Astrocyte (in vitro differentiated cells and primary cell): ENCODE data around the gene ZNF462. TPM values are rescaled to one million over a fixed set of nuclear protein-coding genes. Genes with fewer than 3 reads are reported as not detected.

Experiments
- DNase-seq: peaks from one replicate; pipeline ENCODE4 v3.0.0-alpha.2; 2010; ENCODE audit warnings: low read depth
- FAIRE-seq: peaks from 2 replicates; lab custom pipeline; 2011; peaks lifted over from hg19 to GRCh38; lab: Jason Lieb, UNC
- H2AFZ ChIP-seq: 2 replicates; pipeline ENCODE4 v1.6.0; 2012; ENCODE audit warnings: low read depth, low read length, inconsistent platforms
- H3K27ac ChIP-seq: 2 replicates; pipeline ENCODE4 v1.5.1; 2011; ENCODE audit warnings: low read depth, low read length, inconsistent platforms
- H3K27me3 ChIP-seq: 2 replicates; pipeline ENCODE4 v1.6.0; 2011; ENCODE audit warnings: low read length, inconsistent platforms; ENCODE audit not compliant: insufficient read depth
- H3K36me3 ChIP-seq: 2 replicates; pipeline ENCODE4 v1.5.1; 2011; ENCODE audit warnings: low read length, inconsistent platforms; ENCODE audit not compliant: insufficient read depth
- H3K4me1 ChIP-seq: 2 replicates; pipeline ENCODE4 v1.5.1; 2011; ENCODE audit warnings: low read length, inconsistent platforms; ENCODE audit not compliant: insufficient read depth
- H3K4me2 ChIP-seq: 2 replicates; pipeline ENCODE4 v1.6.0; 2012; ENCODE audit warnings: low read length, inconsistent platforms
- H3K4me3 ChIP-seq: 2 replicates; pipeline ENCODE4 v1.5.1; 2011; ENCODE audit warnings: low read depth, mild to moderate bottlenecking, low read length, inconsistent platforms; ENCODE audit not compliant: insufficient read depth
- H3K79me2 ChIP-seq: 2 replicates; pipeline ENCODE4 v1.6.0; 2012; ENCODE audit warnings: mild to moderate bottlenecking, low read length, inconsistent platforms; ENCODE audit not compliant: insufficient read depth
- H3K9ac ChIP-seq: 2 replicates; pipeline ENCODE4 v1.6.0; 2012; ENCODE audit warnings: mild to moderate bottlenecking, low read length, inconsistent platforms
- H3K9me3 ChIP-seq: 2 replicates; pipeline ENCODE4 v1.5.1; 2012; ENCODE audit warnings: low read depth, mild to moderate bottlenecking, low read length, inconsistent platforms; ENCODE audit not compliant: insufficient read depth
- H4K20me1 ChIP-seq: 2 replicates; pipeline ENCODE4 v1.6.0; 2012; ENCODE audit warnings: low read length, inconsistent platforms; ENCODE audit not compliant: insufficient read depth
- H3K27ac Mint-ChIP-seq: one replicate; pipeline ENCODE4 v1.8.0; 2021; ENCODE audit warnings: mild to moderate bottlenecking, mixed read lengths; ENCODE audit not compliant: unreplicated experiment
- H3K27me3 Mint-ChIP-seq: one replicate; pipeline ENCODE4 v1.8.0; 2021; ENCODE audit warnings: low read depth, mixed read lengths; ENCODE audit not compliant: unreplicated experiment
- H3K36me3 Mint-ChIP-seq: one replicate; pipeline ENCODE4 v1.8.0; 2021; ENCODE audit warnings: low read depth, mixed read lengths; ENCODE audit not compliant: unreplicated experiment
- H3K4me1 Mint-ChIP-seq: one replicate; pipeline ENCODE4 v1.8.0; 2021; ENCODE audit warnings: low read depth, mixed read lengths; ENCODE audit not compliant: unreplicated experiment
- H3K4me3 Mint-ChIP-seq: one replicate; pipeline ENCODE4 v1.8.0; 2021; ENCODE audit warnings: mild to moderate bottlenecking, moderate library complexity, mixed read lengths; ENCODE audit not compliant: unreplicated experiment
- H3K9me3 Mint-ChIP-seq: one replicate; pipeline ENCODE4 v1.8.0; 2021; ENCODE audit warnings: mild to moderate bottlenecking, mixed read lengths; ENCODE audit not compliant: unreplicated experiment
- CTCF ChIP-seq: IDR thresholded peaks from 2 replicates; pipeline ENCODE4 v1.5.1; 2011; ENCODE audit warnings: low read depth, mild to moderate bottlenecking, inconsistent platforms, low read length, moderate library complexity; ENCODE audit not compliant: insufficient read depth
- EZH2 ChIP-seq: IDR thresholded peaks from 2 replicates; pipeline ENCODE4 v1.6.1; 2012; ENCODE audit warnings: mild to moderate bottlenecking, low read length, inconsistent platforms; ENCODE audit not compliant: insufficient read depth
- total RNA-seq: library from RNA; stranded (reverse); gene quantifications from 2 replicates; pipeline ENCODE4 v1.2.1, GENCODE V29; 2021

Gene ZNF462
- total RNA-seq, 1 donor from 2014 or later: 126 TPM

- Histone ChIP-seq H3K27me3 (no peaks in the 10 kb centered on the region), H3K4me1 (no peaks in the 10 kb centered on the region), H3K27ac (no peak overlapping the region), H3K9me3 (no peaks in the 10 kb centered on the region), H3K36me3 (no peaks in the 10 kb centered on the region), H3K9ac (no peak overlapping the region), H2AFZ (no peak overlapping the region), H3K4me3 (no peak overlapping the region), H4K20me1 (peaks cover 52% of the 10 kb centered on the region), H3K79me2 (peaks cover 96% of the 10 kb centered on the region), H3K4me2 (no peak overlapping the region)
- no peak for FAIRE-seq
- DNase-seq: no peak
- H3K9me3 Mint-ChIP-seq: no peaks in the 10 kb centered on the region
- H3K36me3 Mint-ChIP-seq: peaks cover 5% of the 10 kb centered on the region
- peak overlapping the region; percentile 36 for H3K27ac Mint-ChIP-seq
- TF ChIP-seq CTCF: no peak
- no peak for TF ChIP-seq EZH2
- H3K4me3 Mint-ChIP-seq: no peak overlapping the region
- H3K27me3 Mint-ChIP-seq: no peaks in the 10 kb centered on the region
- H3K4me1 Mint-ChIP-seq: peaks cover 78% of the 10 kb centered on the region
Observed at GRCh38 chr9:106872641-106873040, 9.7 kb downstream of the ZNF462 start.

GRCh38 chr9:106874031-106874430 is 11.1 kb downstream of the ZNF462 start:
- Mint-ChIP-seq H3K27me3 (no peaks in the 10 kb centered on the region), H3K4me3 (no peak overlapping the region), H3K9me3 (no peaks in the 10 kb centered on the region), H3K36me3 (peaks cover 5% of the 10 kb centered on the region), H3K27ac (peak overlapping the region; percentile 67), H3K4me1 (peaks cover 77% of the 10 kb centered on the region)
- peaks cover 95% of the 10 kb centered on the region for H3K79me2 ChIP-seq
- H4K20me1 ChIP-seq: peaks cover 46% of the 10 kb centered on the region
- H3K36me3 ChIP-seq: no peaks in the 10 kb centered on the region
- no peak overlapping the region for H2AFZ ChIP-seq
- H3K4me1 ChIP-seq: peaks cover 7% of the 10 kb centered on the region
- H3K4me3 ChIP-seq: no peak overlapping the region
- H3K4me2 ChIP-seq: no peak overlapping the region
- TF ChIP-seq EZH2 (no peak), CTCF (no peak)
- no peak for DNase-seq
- H3K27me3 ChIP-seq: no peaks in the 10 kb centered on the region
- no peaks in the 10 kb centered on the region for H3K9me3 ChIP-seq
- FAIRE-seq: no peak
- no peak overlapping the region for H3K27ac ChIP-seq
- H3K9ac ChIP-seq: no peak overlapping the region

- Histone ChIP-seq H3K27me3 (no peaks in the 10 kb centered on the region), H3K27ac (no peak overlapping the region), H4K20me1 (peaks cover 45% of the 10 kb centered on the region), H2AFZ (no peak overlapping the region), H3K4me2 (no peak overlapping the region), H3K9ac (no peak overlapping the region), H3K9me3 (no peaks in the 10 kb centered on the region), H3K36me3 (no peaks in the 10 kb centered on the region), H3K4me3 (no peak overlapping the region), H3K79me2 (peaks cover 94% of the 10 kb centered on the region), H3K4me1 (peaks cover 10% of the 10 kb centered on the region)
- H3K27me3 Mint-ChIP-seq: no peaks in the 10 kb centered on the region
- peak overlapping the region; percentile 67 for H3K27ac Mint-ChIP-seq
- peaks cover 77% of the 10 kb centered on the region for H3K4me1 Mint-ChIP-seq
- FAIRE-seq (no peak), DNase-seq (no peak)
- no peak for TF ChIP-seq EZH2
- TF ChIP-seq CTCF: no peak
- H3K36me3 Mint-ChIP-seq: peaks cover 3% of the 10 kb centered on the region
- no peaks in the 10 kb centered on the region for H3K9me3 Mint-ChIP-seq
- no peak overlapping the region for H3K4me3 Mint-ChIP-seq
Observed at GRCh38 chr9:106874652-106875051, 11.7 kb downstream of the ZNF462 start.
